Activated naive CD8-positive, alpha-beta T cell treated with anti-CD3 and anti-CD28 coated beads, Interleukin-2, amount 50 U/mL, for 16 hours (primary cell): ENCODE data around the gene CDC7.
"Not testable (repeated sequence)": the region's sequence is repeated elsewhere in the genome, so short reads cannot be mapped to it uniquely, and the experiment has no call there.

Experiments
- DNase-seq: peaks from one replicate; pipeline ENCODE4 v3.0.0-alpha.2; 2020; ENCODE audit warnings: low read depth, low spot score

CDC7 gene

DNA sequence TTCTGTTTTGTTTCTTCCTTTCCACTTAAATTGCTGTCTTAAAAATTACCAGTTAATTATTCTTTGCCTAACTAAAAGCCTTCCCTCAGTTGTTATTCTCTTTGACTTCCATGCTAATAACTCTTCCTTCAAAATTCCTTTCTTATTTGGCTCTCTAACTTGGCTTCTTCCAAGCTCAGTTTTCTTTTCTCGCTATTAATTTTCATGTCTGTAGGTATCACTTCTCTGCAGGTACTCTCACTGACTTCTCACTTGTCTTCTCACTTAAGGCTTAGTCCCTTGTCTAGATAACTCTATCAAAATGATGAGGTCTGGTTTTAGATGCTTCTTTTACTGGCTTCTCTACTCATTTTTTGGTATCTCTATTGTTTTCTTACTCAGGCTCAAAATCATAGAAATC, 10.1 kb downstream of the CDC7 start:
- DNase-seq = no peak

DNA sequence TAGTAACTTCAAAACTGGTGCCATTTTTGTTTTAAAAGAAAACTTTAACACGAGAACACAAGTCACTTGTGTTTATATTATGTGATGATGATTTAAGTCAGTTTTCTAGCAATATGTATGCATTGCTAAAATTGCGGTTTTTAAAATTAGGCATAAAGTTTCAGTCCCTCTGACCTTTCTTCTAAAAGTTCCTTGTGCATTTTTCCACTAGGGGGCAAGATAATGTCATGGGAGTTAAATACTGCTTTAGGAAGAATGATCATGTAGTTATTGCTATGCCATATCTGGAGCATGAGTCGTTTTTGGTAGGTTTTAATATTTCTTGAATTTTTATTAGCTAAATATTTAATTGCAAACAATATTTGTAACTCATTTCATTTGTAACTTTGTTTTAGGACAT, 10.7 kb downstream of the CDC7 start:
- no peak for DNase-seq

GRCh38 chr1:91513160-91513559, 12.5 kb downstream of the CDC7 start:
- no peak for DNase-seq

GRCh38 chr1:91513706-91514105, 13.1 kb downstream of the CDC7 start:
- DNase-seq = no peak

GRCh38 chr1:91515994-91516393, 15.3 kb downstream of the CDC7 start:
- DNase-seq = no peak

DNA sequence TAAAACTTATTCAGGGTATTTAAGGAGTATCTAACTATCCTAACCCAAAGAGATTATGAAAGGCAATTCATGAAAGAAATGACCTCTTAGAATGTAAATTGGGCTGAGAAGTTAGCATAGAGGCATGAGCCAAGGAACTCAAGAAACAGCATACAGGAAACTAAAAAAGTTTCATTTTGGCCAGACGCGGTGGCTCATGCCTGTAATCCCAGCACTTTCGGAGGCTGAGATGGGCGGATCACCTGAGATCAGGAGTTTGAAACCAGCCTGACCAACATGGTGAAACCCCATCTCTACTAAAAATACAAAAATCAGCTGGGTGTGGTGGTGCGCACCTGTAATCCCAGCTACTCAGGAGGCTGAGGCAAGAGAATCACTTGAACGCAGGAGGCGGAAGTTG, 16.0 kb downstream of the CDC7 start:
- DNase-seq = not testable (repeated sequence)

DNA sequence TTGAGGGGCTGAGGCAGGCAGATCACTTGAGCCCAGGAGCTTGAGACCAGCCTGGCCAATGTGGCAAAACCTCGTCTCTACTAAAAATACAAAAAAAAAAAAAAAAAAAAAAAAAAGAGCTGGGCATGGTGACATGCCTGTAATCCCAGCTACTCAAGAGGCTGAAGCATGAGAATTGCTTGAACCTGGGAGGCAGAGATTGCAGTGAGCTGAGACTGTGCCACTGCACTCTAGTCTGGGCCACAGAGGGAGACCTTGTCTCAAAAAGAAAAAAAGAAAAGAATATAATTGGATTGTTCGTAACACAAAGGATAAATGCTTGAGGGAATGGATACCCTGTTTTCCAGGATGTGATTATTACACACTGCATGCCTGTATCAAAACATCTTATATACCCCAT, 18.5 kb downstream of the CDC7 start:
- not testable (repeated sequence) for DNase-seq

- DNase-seq = no peak
Measured at GRCh38 chr1:91520942-91521507, 20.4 kb downstream of the CDC7 start.

DNA sequence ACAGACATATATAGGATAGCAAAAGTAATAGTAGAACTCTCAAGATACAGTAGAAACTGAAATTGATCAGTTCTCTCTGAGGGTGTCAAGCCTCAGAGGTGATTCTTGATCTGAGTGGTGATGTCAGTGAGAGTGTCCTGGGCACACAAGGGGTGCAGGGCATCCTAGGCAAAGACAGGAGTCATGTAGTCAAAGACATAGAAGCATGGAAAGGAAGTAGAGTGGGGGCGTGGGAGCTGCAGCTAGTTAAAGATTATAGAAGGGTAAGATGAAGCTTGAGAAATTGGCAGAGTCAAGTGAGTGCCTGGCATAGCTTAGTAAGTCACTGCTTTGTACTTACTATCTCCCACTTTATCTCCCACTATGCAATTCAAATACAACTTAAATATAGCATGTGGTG, 22.8 kb downstream of the CDC7 start:
- DNase-seq = no peak

- no peak for DNase-seq
Measured at GRCh38 chr1:91526496-91526895, 25.8 kb downstream of the CDC7 start.

DNA sequence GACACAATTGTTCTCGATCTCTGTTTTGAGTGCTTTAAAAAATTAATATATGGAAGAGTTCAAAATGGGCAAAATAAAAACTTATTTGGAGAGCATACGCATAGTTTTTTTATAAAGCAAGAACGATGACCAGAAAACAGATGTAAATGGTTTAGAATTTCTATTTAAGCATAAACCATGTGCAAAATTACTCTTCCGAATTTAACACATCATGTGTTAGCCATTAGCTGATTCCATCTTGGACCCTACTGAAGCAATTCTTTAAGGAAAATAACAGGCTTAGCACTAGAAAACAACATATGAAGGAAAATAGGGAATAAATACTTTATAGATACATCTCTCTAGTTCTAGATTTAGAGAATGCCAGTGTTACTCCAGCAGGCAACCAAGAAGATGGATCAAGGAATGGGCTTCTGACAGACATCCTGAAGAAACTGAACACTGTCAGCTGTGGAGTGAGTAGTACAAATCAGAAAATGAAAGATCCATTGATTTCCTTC, 26.7 kb downstream of the CDC7 start:
- no peak for DNase-seq

- no peak for DNase-seq
Measured at GRCh38 chr1:91527781-91528180, 27.1 kb downstream of the CDC7 start.

DNA sequence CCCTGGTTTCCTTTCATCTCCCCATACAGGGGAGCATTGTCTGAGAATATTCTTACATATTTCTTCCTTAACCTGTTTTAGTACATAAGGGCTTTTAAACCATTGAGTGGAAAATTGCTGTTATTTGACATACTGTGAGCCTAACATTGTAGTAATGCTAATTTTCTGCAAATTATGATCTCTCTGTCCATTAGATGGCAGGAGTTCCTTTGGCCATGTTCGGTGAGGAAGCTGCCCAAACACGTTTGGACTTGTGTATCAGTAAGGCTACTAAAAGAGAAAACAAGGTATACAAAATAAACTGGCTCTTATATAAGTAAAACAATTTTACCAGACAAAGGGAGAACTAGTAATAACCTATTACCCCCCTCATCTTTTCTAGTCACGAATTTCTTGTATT, 29.2 kb downstream of the CDC7 start:
- DNase-seq = no peak

DNA sequence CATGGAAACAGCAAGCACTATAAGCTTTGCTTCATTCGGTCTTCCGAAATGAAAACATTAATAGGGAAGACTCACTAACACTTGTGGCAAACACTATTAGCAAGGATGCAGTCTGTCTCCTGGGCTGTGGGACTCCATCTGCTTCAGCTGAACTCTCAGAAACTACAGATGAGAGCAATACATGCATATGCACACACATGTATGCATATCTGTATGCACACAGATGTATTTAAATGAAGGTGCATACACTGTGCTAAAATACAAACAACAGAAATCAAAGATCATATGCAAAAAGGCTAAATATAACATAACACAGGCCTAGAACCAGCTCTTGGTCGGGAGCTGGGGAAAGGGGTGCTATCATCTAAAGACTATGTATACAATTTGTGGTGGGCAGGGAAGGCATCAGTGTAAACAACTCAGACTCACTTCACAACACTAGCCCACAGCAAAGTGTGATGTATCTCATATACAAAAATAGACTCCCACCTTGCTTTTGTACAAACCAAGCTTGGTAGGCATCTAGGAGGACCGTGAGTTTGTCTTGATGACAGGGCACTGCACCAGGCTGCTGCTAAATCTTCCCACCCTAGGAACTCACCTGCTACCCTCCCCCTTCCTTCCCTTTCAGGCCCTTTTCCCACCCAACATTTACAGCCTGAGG, 32.8 kb downstream of the CDC7 start:
- DNase-seq = no peak

DNA sequence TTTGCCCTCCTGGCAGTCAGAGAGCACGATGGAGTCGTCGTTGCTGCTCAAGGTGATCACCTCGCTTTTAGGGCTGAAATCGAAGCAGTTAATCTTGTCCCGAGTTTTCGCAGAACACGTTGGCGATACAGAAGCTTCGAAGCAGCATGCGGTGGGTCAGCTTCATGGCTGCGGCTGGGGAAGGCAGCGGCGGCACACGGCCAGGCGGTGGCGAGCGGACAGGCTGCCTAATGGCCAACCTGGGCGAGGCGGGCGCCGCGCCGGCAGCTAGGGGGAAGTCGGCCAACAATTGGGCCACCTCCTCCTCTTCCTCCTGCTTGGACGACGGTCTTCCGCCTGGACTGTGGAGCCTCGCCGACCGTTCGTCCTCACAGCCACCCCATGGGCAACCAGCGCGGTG, 34.8 kb downstream of the CDC7 start:
- no peak for DNase-seq

DNA sequence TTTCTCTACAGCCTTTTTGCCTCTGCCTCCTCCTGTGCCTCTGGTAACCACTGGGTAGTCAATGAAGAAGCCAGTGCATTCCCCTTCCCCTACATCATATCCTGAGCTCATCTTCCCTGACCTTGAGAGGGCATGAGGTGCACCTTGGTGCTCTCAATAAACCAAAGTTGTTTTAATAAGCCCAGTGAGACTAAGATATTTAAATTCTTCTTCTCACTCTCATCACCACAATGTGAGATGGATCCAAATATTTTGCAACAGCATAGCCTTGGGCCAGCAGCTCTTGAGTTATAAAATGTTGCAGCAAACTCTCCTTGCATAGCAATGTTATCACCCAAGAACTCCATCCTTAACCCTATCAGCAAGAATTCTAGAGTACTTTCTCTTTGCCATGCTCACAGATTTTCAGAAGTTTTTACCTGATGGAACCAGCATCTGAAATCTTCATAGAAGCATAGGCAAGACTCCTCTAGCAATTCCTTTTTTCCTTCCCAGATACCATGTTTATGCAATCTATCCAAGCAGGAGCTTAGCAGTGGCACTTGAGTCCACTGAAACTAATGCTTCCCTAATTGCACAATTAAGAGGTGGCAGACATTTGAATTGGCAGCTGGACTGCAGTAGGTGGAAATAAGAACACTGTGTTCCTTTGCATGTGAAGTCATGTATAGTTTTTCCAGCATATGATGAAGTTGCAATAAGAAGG, 36.8 kb downstream of the CDC7 start:
- no peak for DNase-seq

GRCh38 chr1:91537987-91538304, 37.3 kb downstream of the CDC7 start:
- DNase-seq = no peak

GRCh38 chr1:91540910-91541309, 40.3 kb downstream of the CDC7 start:
- DNase-seq = no peak

DNA sequence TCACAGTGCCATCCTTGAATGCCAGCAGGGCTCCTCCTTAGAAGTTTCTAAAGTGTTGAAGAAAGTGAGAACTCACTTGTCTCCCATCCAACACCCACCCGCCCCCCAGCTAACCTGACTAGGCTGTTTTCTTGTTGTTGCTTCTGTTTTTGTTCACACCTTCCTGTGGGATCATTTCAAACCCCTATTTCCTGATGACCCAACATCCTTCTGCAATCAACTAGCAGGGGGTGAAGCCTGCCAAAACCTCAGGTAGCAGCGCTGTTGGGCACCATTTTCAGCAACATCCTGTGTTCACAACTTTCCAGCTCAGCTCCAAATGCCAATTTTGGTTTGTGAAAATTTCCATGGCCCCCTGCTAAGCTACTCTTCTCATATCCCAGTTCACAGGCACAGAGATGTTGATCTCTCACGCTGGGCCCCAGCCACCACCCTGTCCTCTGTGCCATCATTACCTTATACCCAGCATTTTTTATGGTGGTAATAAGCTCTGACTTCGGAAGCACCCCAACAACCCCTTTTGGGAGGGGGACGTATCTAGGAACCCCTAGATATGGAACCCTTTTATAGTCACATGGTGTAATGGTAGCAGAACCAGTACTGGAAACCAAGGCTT, 41.4 kb downstream of the CDC7 start:
- DNase-seq = no peak

DNA sequence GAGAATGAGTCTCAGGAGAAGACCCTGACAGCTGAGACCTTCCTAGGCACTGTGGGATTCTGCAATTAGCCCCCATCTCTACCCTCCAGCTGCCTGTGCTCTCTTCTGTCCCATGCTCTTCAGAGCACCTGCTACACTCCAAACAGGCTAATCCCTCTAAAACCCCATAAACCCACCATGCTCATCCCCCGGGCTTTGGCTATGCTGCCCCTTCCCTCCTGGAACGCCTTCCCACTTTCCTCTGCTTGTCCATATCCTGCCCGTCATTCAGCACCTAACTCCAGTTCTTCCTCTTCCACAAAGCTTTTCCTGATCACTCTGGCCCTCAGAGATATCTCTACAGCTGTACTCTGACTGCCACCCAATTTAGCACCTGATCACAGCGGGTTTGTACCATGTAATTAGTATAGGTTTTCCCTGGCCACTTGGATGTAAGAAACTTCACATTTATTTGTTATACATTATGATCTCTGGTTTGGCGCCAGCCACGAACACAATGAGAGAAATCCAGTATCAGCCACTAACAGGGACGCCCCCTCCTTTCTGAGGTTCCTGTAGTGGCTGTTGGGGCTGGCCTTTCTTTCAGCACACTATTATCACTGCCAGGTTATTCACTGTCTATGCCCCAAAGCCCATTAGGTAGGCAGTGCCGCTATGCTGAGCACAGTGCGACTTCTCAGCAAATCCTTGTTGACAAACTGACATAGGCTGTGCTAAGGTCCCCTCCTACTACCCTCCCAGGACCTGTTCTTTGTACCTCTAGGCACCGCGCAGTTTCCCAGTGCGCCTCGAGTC, 45.1 kb downstream of the CDC7 start:
- no peak for DNase-seq

- DNase-seq = no peak
Measured at GRCh38 chr1:91546301-91546581, 45.6 kb downstream of the CDC7 start.

DNA sequence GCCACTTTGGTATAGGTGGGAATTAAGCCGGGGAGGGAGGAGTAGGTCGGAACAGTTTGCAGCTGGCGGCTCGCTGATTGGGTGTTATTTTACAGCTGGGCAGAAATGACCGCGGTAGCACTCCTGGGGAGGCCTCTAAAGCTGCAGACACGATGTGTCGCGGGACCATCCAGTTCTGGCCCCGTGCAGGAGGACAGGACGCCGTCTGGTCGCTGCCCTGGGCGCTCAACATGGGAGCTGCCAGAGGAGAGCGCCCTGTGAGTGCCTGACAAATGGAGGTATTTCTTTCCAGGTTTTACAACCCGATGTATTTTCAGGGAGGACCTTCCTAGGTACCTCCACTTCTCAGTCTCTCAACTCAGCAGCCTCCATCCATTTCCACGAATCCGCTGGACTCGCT, 46.2 kb downstream of the CDC7 start:
- no peak for DNase-seq
